Colonic mucosa (tissue), 4 donors: ENCODE data around the gene SAP130. TPM values are rescaled to one million over a fixed set of nuclear protein-coding genes. Genes with fewer than 3 reads are reported as not detected.

Experiments used
- DNase-seq: peaks from one replicate; pipeline ENCODE4 v3.0.0-alpha.2; 2020
- H3K27ac ChIP-seq: fragments of 200-600 bp; one replicate; pipeline ENCODE4 v1.8.0; 2021
- H3K27me3 ChIP-seq: fragments of 200-600 bp; one replicate; pipeline ENCODE4 v1.8.0; 2021
- H3K36me3 ChIP-seq: fragments of 200-600 bp; one replicate; pipeline ENCODE4 v1.8.0; 2021
- H3K4me1 ChIP-seq: fragments of 200-600 bp; one replicate; pipeline ENCODE4 v1.8.0; 2021; ENCODE audit warnings: mild to moderate bottlenecking
- H3K4me3 ChIP-seq: fragments of 200-600 bp; one replicate; pipeline ENCODE4 v1.8.0; 2021
- H3K9ac ChIP-seq, 2 donors: one replicate each; pipeline ENCODE4 v1.7.0; 2013; ENCODE audit warnings: control low read depth in 2 of 2, low read depth in 2 of 2, low read length in 2 of 2
- H3K9me3 ChIP-seq: fragments of 200-600 bp; one replicate; pipeline ENCODE4 v1.8.0; 2021
- CTCF ChIP-seq: fragments of 200-600 bp; IDR thresholded peaks from one replicate; pipeline ENCODE4 v1.8.0; 2022; ENCODE audit warnings: antibody characterized with exemption, mild to moderate bottlenecking
- intact Hi-C: fragments of 100-400 bp; cut with DNase I; formaldehyde crosslinking; loops from one replicate; pipeline ENCODE4 v1.14.1; 2022
- total RNA-seq, 2 donors: library from RNA; stranded (reverse); fragmentation: NEBNext Ultra II Directional in 1 of 2; extraction: Animal tissue kit (Norgen Biotek cat#: 25700) in 1 of 2; gene quantifications; one replicate each; pipeline ENCODE4 v1.2.1, GENCODE V29; 2021
- donor health status: healthy.
- donor health status: DM: no; HTN: no; CAD: no.
- donor health status: DM: no; HTN: no; CAD: no.

The SAP130 gene
- total RNA-seq, 2 donors from 2014 or later = 24.7 to 30.6 TPM

GRCh38 chr2:127954857-127955256, 73.0 kb downstream of the SAP130 start:
- no peaks in the 10 kb centered on the region for H3K36me3 ChIP-seq
- H3K9me3 ChIP-seq = no peaks in the 10 kb centered on the region
- H3K27me3 ChIP-seq = no peaks in the 10 kb centered on the region
- no peak for DNase-seq
- intact Hi-C loops = no loop called here
- H3K9ac ChIP-seq = no peak overlapping the region
- H3K4me3 ChIP-seq = no peak overlapping the region
- H3K4me1 ChIP-seq = no peaks in the 10 kb centered on the region
- no peak for TF ChIP-seq CTCF
- no peak overlapping the region for H3K27ac ChIP-seq

GRCh38 chr2:127953849-127954248, 74.0 kb downstream of the SAP130 start:
- no peak for DNase-seq
- H3K4me1 ChIP-seq = no peaks in the 10 kb centered on the region
- intact Hi-C loops = no loop called here
- no peak overlapping the region for H3K9ac ChIP-seq
- H3K27me3 ChIP-seq = no peaks in the 10 kb centered on the region
- H3K36me3 ChIP-seq = no peaks in the 10 kb centered on the region
- H3K27ac ChIP-seq = peak overlapping the region; percentile 39
- no peaks in the 10 kb centered on the region for H3K9me3 ChIP-seq
- no peak overlapping the region for H3K4me3 ChIP-seq
- no peak for TF ChIP-seq CTCF

GRCh38 chr2:127953128-127953718, 74.6 kb downstream of the SAP130 start:
- Histone ChIP-seq H3K9ac (no peak overlapping the region), H3K4me3 (no peak overlapping the region), H3K27ac (peak overlapping the region; percentile 39), H3K27me3 (no peaks in the 10 kb centered on the region), H3K9me3 (no peaks in the 10 kb centered on the region), H3K36me3 (no peaks in the 10 kb centered on the region), H3K4me1 (no peaks in the 10 kb centered on the region)
- no peak for TF ChIP-seq CTCF
- intact Hi-C loops = no loop called here
- peak; percentile 39 for DNase-seq

DNA sequence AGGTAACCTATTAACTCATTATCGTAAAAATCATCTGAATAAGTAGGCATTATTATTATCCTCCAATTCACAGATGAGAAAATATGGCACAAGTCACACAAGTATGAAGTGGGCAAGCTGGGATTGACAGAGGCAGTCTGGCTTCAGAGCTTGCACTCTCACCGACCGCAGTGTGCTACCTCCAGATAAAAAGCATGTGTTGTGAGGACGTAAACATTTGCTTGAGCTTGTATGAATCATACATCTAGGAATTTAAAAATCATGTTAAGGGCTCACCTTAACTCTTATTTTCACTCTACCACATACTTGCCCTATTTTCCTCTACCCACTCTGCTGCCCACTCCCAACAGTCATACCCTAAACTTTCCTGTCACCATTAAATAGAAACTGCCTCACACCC, 76.8 kb downstream of the SAP130 start:
- Histone ChIP-seq H3K27ac (no peak overlapping the region), H3K9ac (no peak overlapping the region), H3K9me3 (no peaks in the 10 kb centered on the region), H3K36me3 (no peaks in the 10 kb centered on the region), H3K4me3 (no peak overlapping the region), H3K27me3 (no peaks in the 10 kb centered on the region), H3K4me1 (no peaks in the 10 kb centered on the region)
- TF ChIP-seq CTCF = no peak
- DNase-seq = no peak
- intact Hi-C loops = no loop called here

GRCh38 chr2:127950264-127950663, 77.6 kb downstream of the SAP130 start:
- Histone ChIP-seq H3K27me3 (no peaks in the 10 kb centered on the region), H3K27ac (no peak overlapping the region), H3K4me1 (no peaks in the 10 kb centered on the region), H3K36me3 (no peaks in the 10 kb centered on the region), H3K4me3 (no peak overlapping the region), H3K9ac (no peak overlapping the region), H3K9me3 (no peaks in the 10 kb centered on the region)
- intact Hi-C loops = no loop called here
- TF ChIP-seq CTCF = no peak
- no peak for DNase-seq
